GM19467 (cell line): ENCODE measurements around the gene GRK5.
"Not testable (repeated sequence)": the region's sequence is repeated elsewhere in the genome, so short reads cannot be mapped to it uniquely, and the experiment has no call there.

Experiments
- ATAC-seq: cut with Tn5 transposase; IDR thresholded peaks from one replicate; pipeline ENCODE4 v1.9.1; 2021; ENCODE audit warnings: mild to moderate bottlenecking, moderate library complexity; ENCODE audit not compliant: unreplicated experiment

Gene GRK5

DNA sequence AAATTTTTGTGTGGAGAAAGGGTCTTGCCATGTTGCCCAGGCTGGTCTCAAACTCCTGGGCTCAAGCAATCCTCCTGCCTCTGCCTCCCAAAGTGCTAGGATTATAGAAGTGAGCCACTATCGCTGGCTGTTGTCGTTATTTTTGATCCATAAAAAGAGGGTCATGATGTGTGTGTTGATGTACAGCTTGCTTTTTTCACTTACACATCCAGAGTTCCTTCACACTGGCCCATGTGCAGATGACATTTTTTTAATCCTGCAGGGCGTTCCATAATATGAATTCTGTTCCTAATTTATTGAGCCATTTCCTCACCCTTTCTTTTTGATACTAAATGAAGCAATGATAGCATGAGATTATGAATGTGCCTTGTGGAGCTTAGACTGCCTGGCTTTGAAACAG lies 40.8 kb downstream of the GRK5 start:
- ATAC-seq = no peak

DNA sequence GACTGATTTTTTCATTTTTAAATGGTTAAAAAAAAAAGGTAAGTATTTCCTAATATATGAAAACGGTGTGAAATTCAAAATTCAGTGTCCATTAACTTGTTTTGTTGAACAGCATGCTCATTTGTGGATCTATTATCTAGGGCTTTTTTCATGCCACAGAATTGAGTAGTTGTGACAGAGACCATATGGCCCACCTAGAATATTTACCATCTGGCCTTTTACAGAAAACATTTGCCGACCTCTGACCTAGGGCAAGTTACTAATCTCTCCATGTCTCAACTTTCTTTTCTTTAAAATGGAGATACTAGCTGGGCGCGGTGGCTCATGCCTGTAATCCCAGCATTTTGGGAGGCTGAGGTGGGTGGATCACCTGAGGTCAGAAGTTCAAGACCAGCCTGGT lies 41.3 kb downstream of the GRK5 start:
- ATAC-seq = no peak

DNA sequence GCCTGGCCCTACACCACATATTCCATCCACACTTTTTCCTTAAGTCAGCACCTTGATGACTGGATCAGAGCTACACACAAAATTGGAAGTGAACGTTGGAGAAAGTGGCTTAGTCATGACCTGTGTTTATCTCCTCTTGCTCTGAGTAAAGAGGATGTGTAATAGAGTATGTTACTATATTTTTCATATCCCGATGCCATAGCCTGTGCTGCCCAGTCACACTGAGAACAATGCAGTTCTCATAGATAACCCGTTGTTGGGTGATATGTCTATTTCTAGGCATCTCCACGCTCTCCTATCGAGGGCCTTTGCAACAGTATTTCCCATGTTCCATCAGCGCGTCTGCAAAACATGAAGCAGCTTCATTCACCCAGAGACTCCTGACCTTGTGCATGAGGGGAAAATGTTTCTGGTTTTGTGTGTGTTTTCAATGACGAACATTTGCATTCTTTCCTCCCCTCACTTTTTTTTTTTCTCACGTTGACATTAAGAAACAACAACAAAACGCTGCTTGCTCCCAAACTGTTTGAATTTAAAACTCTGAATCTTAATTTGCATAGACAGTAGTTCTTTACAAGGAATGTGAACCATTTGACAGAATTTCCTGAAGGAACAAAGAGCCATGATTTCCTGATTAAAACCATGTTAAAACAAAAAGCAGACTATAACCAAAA lies 43.4 kb downstream of the GRK5 start:
- no peak for ATAC-seq

DNA sequence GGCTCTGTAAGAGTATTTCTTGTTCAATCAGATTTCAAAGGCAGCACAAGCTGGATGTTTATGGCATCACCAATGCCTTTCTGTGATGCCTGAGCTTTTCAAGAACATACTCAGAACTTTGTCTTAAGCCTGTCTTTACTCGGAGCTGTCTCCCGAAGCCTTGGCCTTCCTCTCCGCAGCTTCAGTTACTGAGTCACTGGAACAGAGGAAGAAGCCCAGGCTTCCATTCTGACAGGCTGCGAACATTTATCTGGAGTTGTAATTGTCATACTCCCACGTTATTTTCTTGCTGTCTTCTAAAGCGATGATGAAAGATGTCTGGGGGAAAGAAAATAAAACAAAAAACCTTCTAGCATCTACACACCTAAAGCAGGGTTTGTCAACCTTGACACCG lies 43.9 kb downstream of the GRK5 start:
- ATAC-seq = no peak

DNA sequence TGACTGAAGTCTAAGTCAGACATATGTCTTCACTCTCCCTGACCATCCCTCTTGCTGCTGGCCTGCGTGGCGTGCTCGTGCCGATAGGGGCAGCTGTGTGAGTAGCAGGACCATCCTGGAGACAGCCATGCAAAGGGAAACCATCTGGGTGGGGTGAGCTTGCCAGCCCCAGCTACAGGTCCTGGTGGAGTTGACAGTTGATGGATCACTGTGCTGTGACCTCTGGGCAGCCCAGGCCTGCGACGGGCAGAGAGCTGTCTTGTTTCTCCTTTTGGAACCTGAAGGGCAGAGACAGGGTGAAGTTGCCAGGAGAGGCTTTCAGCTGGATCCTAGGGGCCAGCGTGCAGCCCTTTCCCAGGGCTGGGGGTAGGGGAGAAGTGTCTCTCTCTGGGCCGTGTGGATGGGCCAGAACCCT lies 44.7 kb downstream of the GRK5 start:
- ATAC-seq = no peak

DNA sequence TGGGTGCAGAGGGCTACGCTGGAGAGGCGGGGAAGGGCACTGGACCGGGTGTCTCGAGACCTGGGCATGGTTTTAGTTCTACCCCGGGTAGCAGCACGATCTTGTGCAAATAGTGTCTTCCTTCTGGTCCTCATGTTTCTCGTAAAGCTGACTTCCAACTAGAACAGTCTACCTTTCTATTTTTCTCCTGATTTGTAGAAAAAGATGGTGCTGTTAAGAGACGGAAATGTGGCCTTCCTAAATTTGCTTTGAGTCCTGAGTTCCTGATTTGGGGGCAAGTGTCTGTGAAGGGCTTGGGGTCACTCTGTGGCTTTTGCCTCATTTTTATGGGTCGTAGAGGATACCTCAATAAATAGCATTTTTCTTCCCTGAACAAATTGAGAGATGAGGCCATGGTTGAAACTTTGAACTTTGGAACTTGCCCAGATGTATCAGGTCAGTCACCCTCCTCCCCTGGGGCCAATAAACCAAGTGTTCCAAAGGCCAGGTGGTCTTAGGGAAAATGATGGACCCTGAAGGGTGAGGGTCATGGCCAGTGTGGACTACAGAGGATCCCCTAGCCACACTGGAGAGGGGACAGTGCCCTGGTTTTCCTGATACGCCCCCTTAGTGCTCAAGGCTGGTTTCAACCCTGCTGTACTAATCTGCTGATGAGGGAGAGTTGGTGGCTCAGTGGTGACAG lies 45.2 kb downstream of the GRK5 start:
- ATAC-seq = no peak

DNA sequence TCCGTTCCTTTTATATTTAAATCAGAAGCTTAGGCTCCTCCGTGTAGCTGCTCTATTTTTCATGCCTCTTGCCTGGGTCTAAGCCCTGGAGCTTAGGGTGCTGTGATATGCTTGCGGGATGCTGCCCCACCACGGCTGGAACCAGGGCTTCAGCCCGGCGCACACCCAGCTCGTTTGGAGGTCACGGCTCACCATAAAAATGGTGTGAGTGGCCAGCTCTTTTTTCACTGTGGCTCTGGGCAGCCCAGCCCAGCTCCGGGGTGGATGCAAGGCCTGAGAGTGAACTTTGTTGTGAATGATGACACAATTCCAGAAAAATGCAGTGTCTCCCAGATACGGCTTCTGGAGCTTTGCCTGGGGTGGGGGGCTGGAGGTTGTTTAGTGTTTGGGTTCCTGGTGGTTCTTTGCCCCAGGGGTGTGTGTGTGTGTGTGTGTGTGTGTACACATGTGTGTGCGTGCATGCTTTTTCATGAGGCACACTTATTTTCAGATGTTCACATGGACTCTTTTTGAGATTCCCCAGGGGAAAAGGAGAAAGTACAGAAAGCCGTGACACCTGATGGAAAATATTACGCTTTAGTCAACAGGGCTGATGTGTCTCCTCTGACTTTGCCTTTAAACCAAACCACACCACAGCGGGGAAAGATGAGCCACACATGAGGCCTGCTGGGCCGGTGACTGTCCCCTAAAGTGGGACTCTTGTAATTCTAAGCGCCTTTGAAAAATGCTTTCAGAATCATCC lies 46.2 kb downstream of the GRK5 start:
- ATAC-seq = no peak

DNA sequence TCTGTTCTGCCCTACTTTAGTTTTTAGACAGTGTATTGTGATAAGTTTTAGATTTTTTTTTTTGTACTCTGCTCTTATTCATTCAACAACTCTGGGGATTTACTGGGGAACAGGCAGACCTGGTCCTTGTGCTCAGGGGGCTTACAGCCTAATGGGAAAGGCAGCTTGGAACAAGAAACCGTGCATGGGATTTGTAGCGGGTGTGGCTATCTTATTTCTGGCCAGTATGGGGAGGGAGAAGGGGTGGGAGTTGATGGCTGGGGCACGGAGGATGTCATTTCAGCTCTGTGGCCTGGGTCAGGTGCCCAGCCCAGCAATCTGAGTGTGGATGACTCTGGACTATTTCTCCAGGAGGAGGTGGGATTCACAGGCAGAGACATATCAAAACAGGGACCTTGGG lies 47.0 kb downstream of the GRK5 start:
- ATAC-seq = no peak

DNA sequence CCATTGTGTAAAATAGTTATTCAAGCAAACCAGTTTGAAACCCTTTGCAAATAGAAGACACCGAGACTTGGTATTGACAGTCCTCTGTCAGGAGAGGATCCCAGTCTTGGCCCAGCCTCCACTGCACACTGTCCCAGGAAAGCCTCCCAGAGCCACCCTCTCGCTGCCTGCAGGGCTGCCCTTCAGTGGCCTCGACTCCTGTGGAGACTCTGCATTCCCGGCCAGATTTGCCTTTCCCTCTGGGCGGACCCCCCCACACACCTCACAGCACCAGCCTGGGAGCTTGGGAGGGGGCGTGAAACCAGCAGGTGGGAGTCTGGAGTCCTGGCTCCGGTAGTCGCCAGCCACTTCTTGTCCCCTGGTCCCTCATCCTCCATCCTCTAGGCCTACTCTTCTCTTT lies 48.7 kb downstream of the GRK5 start:
- no peak for ATAC-seq

DNA sequence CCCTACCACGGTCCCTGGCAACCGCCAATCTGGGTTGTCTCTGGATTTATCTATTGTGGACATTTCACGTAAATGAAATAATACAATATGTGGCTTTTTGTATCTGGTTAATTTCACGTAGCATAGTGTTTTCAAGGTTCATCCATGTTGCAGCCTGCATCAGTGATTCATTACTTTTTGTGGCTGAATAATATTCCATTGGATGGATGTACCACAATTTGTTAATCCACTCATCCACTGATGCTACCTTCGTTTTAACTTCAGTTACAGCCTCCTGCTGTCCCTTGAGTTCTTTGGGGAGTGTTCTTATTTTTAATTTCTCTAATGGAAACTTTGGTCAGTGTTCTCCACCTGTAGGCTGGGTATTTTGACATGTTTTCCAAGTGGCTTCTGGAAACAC lies 49.5 kb downstream of the GRK5 start:
- ATAC-seq = no peak

DNA sequence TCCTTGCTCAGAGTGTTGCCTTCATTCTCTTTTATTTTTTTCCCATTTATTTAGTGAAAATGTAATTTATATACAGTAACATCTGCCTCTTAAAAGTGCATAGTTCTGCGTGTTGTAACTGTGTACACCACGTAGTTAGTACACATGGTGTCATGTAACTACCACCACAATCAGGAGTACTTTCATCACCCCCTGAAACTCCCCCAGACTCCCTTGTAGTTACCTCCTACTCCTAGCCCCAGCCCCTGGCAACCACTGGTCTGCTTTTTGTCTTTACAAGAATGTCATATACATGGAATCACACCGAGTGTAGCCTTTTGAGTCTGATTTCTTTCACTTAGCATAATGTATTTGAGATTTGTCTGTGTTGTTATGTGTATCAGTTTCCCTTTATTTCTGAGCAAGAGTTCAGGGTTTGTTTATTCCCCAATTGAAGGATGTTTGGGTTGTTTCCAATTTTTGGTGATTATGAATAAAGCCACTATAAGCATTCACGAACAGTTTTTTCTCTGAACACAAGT lies 50.6 kb downstream of the GRK5 start:
- ATAC-seq = no peak

DNA sequence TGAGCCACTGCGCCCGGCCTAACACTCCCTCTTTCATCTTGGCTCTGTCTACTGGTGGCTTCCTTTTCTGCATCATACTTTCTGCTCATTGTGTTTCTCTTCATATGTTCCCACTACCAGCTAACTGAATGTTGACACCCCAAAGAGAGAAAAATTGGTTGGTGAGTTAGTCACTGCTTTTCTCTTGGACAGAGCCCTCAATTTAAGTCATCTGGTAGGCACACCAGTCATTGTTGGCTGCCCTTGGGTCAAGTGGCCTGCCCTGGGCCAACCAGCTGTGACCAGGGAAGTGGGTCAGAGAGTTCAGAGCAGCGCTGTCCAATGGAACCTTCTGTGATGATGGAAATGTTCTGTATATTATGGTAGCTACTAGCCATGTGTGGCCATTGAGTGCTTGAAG lies 52.0 kb downstream of the GRK5 start:
- ATAC-seq = no peak

DNA sequence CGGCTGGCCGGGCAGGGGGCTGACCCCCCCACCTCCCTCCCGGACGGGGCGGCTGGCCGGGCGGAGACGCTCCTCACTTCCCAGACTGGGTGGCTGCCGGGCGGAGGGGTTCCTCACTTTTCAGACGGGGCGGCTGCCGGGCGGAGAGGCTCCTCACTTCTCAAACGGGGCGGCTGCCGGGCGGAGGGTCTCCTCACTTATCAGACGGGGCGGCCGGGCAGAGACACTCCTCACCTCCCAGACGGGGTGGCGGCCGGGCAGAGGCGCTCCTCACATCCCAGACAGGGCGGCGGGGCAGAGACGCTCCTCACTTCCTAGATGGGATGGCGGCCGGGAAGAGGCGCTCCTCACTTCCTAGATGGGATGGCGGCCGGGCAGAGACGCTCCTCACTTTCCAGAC lies 53.6 kb downstream of the GRK5 start:
- not testable (repeated sequence) for ATAC-seq

DNA sequence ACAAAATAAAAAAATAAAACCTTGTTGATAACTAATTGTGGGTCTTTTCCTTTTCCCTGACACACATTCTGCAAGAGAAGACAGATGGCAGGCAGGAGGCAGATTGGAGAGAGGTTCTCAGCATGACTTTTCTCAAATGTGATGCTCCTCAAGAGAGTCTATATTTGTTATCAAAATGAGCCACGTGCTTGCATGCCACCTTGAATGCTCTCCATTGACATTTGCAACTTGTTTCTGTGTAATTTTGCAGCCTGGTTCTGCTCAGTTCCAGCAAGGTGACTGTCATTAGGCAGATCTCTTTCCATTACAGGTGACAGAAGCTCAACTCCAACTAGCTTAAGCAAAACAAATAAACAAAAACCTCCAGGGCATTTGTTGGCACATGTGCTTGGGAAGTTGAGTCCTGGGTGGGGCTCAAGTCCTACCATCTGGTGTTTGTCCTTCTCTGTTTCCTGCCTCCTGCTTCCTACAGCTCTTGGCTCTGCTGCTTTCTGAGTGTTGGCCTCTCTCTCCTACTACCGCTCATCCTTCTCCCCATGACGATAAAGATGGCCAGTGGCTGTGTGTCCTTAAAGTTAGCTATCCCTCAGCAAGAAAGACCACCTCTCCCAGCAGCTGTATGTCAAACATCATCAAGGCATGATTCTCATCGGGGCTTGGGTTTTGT lies 56.7 kb downstream of the GRK5 start:
- no peak for ATAC-seq

DNA sequence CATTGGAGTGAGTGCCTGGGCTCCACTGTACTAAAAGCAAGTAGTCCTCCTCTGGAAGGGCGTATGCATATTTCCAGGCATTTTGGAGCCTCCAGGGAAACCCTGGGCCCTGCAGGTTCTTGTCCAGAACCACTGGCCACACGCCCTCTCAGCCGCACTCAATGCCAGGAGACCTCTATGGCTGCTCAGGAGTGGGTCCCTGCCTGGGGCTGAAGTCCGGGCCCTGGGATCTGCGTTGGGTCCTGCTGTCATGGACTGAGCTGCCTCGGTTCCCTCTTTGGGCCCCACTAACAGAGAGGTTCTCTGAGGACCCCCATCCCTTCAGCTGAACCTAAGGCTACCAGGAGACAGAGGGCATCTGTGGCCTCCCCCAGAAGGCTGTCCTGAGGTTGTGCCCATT lies 58.3 kb downstream of the GRK5 start:
- ATAC-seq = no peak

DNA sequence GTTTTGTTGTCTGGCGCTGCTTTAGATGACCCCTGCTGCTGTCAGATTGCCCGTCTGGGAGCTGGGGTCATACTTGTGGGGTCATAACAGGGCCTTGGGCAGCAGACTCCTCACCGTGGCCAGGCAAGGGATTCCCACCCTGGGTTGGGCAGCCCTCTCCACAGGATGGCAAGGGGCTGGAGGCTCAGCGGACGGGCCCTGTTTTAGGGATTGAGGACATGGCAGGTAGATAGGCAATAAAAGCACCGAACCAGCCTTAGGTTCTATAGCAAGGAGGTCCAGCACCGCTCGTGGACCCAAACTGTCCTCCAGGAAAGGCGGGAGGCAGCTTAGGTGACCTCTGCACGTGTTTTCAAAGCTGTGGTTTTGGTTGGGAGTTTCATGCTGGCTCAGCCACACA lies 60.0 kb downstream of the GRK5 start:
- no peak for ATAC-seq

DNA sequence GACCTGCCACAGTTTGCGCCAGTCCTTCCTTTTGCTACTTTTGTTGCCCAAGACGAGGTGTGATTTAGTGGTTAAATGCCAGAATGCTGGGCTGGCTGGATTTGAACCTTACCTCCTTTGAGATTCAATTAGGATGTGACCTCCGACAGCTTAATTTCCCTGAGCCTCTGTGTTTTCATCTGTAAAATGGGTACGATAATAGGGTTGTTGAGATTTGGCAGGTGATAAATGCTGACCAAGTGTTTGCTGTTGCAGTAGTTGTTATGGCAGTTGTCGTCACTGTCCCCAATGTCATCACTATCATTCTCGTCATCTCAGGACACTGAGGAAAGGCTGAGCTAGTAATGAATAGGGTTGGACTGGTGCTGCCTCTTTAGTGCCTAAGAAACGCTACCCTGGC lies 61.1 kb downstream of the GRK5 start:
- no peak for ATAC-seq

DNA sequence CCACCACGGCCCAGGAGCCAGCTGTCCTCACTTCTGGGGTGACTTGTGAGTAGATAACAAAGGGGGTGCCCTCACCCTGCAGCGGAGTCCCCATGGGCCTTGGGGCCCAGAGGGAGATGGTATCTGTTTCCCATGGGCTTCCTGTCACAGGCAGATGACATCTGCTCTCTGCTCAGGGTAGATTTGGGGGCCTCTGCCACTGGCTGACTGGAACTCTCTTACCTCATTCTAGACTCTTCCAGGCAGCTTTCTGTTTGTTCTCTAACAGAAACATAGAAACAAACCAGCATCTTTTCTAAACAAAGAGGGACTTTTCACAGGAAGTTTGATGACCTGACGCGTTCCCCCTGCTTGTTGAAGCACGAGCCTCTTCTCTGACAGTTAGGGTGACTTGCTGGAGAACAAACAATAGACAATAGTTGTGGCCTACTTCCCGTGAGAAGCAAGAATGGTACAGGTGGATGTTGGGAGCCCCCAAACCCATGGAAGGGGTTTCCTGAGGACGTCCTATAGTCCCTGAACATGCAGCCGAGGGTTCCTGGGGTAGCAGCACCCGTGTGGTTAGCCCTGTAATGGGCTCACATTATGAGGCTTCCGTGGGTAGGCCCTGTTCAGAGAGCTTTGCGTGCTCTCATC lies 61.6 kb downstream of the GRK5 start:
- peak; percentile 63 for ATAC-seq

DNA sequence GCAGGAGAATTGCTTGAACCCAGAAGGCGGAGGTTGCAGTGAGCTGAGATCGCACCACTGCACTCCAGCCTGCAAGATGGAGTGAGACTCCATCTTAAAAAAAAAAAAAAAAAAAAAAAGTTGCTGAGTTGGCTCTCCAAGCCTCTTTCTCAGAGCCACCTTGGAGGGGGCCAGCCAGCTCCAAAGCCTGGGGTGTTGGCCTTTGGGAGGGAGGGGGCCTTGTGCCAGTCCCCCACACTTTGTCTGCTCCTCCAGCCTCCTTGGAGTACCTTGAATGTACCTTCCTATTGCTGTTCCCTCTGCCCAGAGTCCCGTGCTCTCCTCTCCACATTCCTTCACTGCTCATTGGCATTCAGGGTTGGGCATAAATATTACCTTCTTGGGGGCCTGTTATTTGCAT lies 62.4 kb downstream of the GRK5 start:
- no peak for ATAC-seq

DNA sequence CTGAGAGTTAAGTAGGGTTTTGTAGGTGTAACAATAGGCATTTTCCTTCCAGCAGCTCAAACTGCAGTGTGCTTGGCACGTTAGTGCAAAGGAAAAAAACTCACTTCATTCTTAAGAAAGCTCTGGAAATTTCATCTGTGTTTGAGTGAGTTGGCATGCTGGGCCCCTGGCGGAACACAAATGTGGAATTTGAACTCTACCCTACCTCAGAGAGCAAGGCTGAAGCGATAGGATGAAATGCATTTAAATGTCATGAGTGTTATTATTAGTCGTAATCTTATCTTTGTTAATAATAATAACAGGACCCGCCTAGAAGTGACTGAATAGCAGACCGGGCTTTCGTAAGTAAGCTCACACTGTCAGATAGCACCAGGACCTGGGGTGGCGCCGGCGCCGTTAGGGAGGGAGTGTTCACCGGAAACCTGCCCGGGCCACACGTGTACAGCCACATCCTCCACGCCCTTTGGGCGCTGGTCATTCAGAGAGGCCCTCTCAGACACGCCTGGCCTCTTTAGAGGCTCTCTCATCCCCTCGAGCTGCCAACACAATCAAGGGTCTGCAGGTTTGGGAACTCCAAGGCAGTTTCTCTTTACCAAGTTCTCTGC lies 63.5 kb downstream of the GRK5 start:
- peak; percentile 76 for ATAC-seq

DNA sequence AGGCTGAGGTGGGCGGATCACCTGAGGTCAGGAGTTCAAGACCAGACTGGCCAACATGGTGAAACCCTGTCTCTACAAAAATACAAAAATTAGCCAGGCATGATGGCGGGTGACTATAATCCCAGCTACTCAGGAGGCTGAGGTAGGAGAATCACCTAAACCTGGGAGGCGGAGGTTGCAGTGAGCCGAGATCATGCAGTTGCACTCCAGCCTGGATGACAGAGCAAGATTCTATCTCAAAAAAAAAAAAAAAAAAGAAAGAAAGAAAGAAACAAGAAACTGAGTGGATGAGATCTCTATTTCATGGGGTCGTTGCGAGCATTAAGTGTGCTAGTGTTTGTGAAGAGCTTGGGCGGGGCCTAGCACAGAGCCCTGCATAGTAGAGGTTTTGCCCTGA lies 65.0 kb downstream of the GRK5 start:
- ATAC-seq = not testable (repeated sequence)
